Femur (tissue), 1 donor: ENCODE data around the gene RING1.
A peak's percentile ranks its signal among the peaks of the same experiment; 100 is the strongest.
"Not testable (repeated sequence)": the region's sequence is repeated elsewhere in the genome, so short reads cannot be mapped to it uniquely, and the experiment has no call there.

Source experiments
- DNase-seq: peaks from one replicate; pipeline ENCODE4 v3.0.0-alpha.2; 2017

RING1 gene

GRCh38 chr6:33207552-33208090 lies 679 bp upstream of the RING1 start:
- peak; percentile 81 for DNase-seq

DNA sequence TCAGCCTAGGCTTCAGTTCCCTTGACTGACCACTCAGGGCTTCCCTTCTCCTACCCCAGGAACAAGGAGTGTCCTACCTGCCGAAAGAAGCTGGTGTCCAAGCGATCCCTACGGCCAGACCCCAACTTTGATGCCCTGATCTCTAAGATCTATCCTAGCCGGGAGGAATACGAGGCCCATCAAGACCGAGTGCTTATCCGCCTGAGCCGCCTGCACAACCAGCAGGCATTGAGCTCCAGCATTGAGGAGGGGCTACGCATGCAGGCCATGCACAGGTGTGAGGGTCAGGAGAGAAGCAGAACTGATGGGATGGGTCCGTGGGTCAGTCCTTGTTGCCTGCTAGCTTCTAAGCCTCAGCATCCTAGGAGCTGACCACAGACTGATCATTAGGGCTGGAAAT lies 1.6 kb downstream of the RING1 start:
- DNase-seq, result no peak

DNA sequence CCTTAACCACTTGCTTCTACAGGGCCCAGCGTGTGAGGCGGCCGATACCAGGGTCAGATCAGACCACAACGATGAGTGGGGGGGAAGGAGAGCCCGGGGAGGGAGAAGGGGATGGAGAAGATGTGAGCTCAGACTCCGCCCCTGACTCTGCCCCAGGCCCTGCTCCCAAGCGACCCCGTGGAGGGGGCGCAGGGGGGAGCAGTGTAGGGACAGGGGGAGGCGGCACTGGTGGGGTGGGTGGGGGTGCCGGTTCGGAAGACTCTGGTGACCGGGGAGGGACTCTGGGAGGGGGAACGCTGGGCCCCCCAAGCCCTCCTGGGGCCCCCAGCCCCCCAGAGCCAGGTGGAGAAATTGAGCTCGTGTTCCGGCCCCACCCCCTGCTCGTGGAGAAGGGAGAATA lies 2.8 kb downstream of the RING1 start:
- no peak for DNase-seq

DNA sequence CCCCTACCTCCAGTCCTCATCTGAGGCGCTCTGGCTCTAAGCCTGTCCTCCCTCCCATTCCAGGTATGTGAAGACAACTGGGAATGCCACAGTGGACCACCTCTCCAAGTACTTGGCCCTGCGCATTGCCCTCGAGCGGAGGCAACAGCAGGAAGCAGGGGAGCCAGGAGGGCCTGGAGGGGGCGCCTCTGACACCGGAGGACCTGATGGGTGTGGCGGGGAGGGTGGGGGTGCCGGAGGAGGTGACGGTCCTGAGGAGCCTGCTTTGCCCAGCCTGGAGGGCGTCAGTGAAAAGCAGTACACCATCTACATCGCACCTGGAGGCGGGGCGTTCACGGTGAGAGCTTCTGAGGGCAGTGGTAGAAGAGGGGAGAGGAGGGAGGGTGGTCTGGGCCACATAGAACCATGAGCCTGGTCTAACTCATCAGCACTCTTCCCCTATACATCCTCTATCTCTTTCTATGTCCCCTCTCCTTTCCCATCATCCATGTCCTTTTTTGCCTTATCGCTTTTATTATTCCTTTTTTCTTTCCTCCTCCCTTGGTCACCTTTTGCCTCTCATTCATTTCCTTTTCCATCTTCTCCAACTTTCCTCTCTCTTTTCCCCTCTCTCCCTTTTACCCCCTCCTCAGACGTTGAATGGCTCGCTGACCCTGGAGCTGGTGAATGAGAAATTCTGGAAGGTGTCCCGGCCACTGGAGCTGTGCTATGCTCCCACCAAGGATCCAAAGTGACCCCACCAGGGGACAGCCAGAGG lies 3.5 kb downstream of the RING1 start:
- DNase-seq, result peak; percentile 20

GRCh38 chr6:33212857-33213165 lies 4.5 kb downstream of the RING1 start:
- DNase-seq, result no peak

- peak; percentile 66 for DNase-seq
Measured at GRCh38 chr6:33213166-33213988, 5.1 kb downstream of the RING1 start.

- peak; percentile 15 for DNase-seq
Measured at GRCh38 chr6:33213989-33214335, 5.7 kb downstream of the RING1 start.

DNA sequence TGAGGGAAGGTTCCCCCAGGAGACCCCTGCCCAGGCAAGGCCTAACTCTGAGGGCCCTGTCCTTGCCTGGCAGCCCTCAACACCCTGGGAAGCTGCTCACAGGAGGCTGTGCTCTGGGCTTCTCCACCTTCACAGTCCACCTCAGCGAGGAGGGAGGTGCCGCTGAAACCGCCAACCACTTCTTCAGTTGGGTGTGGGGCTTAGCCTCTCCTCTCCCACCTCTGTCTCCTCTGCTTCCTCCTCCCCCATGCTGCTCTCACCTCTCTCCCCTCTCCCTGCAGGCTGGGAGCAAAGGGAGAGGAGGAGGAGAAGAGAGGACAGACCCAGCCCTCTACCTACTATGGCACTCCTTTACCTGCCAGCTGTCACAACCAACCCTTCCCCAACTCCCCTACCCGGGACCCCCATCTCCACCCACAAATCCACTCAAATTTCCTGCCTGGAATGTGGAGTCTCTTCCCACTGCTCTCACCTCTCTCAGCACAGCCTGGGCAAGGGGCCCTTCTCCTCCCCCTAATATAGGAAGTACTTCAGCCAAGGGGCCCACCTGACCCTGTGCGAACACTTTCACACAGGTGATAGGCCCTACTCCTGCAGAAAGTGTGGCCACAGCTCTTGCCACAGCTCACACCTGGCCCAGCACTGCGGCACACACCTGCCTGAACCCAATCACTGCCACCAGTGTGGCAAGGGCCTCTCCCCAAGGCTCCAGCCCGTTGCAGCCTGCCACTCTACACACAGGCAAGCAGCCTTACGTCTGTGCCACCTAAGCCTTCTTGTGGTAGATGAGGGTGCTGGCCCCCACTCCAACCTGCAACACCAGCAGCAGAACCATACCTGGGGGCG lies 7.2 kb downstream of the RING1 start:
- DNase-seq, result no peak

DNA sequence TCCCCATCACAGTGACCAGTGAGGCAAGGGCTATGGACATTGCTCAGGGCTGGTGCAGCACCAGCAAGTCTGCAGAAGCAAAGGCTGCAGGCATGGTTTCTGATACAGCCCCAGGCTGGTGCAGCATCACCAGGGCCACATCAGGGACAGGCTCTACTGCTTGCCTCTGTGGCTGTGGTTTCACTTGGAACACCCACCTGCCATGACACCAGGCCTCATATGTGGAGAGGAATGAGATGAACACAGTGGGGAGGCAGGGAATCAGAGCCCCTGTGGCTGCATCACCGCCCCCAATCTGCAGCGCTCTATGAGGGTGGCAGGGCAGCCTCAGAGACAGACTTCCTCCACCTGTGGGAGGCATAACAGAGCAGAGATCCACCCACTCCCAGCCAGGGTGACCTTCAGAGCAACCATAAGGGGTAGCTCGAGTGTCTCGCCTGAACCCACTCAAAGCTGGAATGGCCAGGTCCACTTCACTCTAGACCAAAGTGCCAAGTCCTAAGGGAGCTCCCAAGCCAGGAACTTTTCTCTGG lies 7.9 kb downstream of the RING1 start:
- no peak for DNase-seq

DNA sequence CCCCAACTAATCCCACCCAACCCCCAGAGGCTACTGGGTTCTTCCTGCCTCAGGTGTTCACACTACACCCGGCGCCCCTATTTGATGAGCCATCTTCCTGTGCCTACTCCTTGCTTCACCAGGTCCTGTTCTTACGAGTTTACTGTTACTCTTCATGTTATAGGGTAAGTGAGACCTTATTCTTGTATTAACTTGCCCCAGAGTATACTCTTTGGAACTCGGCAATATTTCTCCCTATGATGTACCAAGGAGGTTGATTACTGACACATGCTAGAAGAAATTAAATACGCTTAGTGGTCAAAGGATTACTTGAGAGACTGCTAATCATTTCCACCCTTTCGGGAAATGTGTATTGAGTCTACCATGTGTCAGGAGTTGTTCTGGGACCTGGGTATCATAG lies 8.9 kb downstream of the RING1 start:
- no peak for DNase-seq

GRCh38 chr6:33217681-33218080 lies 9.4 kb downstream of the RING1 start:
- DNase-seq, result no peak

GRCh38 chr6:33226503-33227120 lies 18.3 kb downstream of the RING1 start:
- DNase-seq, result not testable (repeated sequence)

DNA sequence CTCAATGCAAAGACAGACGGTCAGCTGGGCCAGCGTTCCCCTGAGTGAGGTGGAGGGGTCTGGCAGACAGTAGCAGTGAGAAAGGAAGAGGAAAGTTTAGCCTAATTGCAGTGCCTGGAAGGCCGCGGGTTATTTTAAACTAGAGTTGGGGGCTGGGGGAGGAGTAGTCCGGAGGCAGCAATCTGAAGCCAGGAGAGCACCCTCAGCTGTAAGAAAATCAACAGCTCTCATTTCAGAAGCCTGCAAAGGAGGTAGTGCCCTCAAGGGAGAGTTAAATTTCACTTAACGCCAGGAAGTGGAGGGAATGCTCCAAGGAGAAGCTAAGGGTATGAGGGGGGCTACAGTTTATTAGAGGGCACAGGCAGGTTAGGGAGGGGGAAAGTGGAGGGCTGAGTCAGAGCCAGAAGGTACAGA lies 26.9 kb downstream of the RING1 start:
- DNase-seq, result no peak

DNA sequence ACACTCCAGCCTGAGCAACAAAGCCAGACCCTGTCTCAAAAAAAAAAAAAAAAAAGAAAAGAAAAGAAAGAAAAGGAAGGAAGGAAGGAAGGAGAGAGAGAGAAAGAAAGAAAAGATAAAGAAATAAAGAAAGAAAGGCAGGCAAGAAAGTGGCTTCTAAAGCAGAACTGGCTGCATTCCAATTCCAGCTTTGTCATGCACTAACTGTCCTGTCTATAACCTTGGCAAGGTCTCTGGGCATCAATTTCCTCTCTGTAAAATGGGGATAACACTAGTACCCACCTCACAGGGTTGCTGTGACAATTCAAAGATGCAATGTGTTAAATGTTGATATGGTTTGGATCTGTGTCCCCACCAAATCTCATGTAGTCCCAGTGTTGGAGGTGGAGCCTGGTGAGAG lies 28.0 kb downstream of the RING1 start:
- DNase-seq, result no peak

- no peak for DNase-seq
Measured at GRCh38 chr6:33236852-33237251, 28.6 kb downstream of the RING1 start.

- no peak for DNase-seq
Measured at GRCh38 chr6:33237741-33238140, 29.4 kb downstream of the RING1 start.

- no peak for DNase-seq
Measured at GRCh38 chr6:33241968-33242367, 33.7 kb downstream of the RING1 start.

GRCh38 chr6:33243476-33243875 lies 35.2 kb downstream of the RING1 start:
- no peak for DNase-seq

GRCh38 chr6:33247977-33248642 lies 39.8 kb downstream of the RING1 start:
- peak; percentile 92 for DNase-seq

DNA sequence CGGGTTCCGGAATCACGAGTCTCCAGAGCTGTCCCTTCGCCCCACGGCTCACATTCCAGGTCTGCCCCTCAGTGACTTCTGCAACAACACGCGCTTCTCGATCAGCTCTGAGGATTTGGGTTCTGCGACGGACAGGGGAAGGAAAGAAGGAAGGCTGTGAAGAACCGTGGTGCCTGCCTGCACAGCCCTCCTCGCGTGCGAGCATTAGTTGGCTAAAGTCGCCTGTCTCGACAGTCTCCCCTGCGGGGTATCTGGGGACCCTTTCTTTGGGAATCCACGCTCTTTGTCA lies 40.3 kb downstream of the RING1 start:
- peak; percentile 61 for DNase-seq

- DNase-seq, result peak; percentile 98
Measured at GRCh38 chr6:33248932-33249731, 40.8 kb downstream of the RING1 start.
